ENCODE results near the gene DAPK2.

DAPK2 gene

GRCh38 chr15:63918901-63919348 lies 127.4 kb downstream of the DAPK2 start:
- in situ Hi-C loops (cut with MboI; ENCODE audit: low pct_unique_long_range_greater_than_20kb, low sequenced_read_pairs, unreplicated experiment), result loop anchor here (25.0 kb wide), 1 partner anchor 93 kb away; no protein-coding TSS in a partner anchor
- DNase-seq (ENCODE audit: low spot score), result no peak
- TF ChIP-seq CTCF (IDR thresholded peaks at IDR 0.05; ENCODE audit: extremely low read depth, insufficient read depth, missing control alignments), result no peak

- in situ Hi-C loops (cut with MboI; ENCODE audit: low pct_unique_long_range_greater_than_20kb, low sequenced_read_pairs, unreplicated experiment), result loop anchor here (25.0 kb wide), 1 partner anchor 94 kb away; no protein-coding TSS in a partner anchor
- no peak for TF ChIP-seq CTCF (IDR thresholded peaks at IDR 0.05; ENCODE audit: extremely low read depth, insufficient read depth, missing control alignments)
- no peak for DNase-seq (ENCODE audit: low spot score)
Measured at GRCh38 chr15:63918317-63918672, 128.0 kb downstream of the DAPK2 start.

- in situ Hi-C loops (cut with MboI; ENCODE audit: low pct_unique_long_range_greater_than_20kb, low sequenced_read_pairs, unreplicated experiment), result loop anchor here (25.0 kb wide), 1 partner anchor 95 kb away; no protein-coding TSS in a partner anchor
- DNase-seq (ENCODE audit: low spot score), result no peak
- TF ChIP-seq CTCF (IDR thresholded peaks at IDR 0.05; ENCODE audit: extremely low read depth, insufficient read depth, missing control alignments), result no peak
Measured at GRCh38 chr15:63917588-63918316, 128.5 kb downstream of the DAPK2 start.

GRCh38 chr15:63915873-63916771 lies 130.2 kb downstream of the DAPK2 start:
- peak; percentile 23 for TF ChIP-seq CTCF (IDR thresholded peaks at IDR 0.05; ENCODE audit: extremely low read depth, insufficient read depth, missing control alignments)
- in situ Hi-C loops (cut with MboI; ENCODE audit: low pct_unique_long_range_greater_than_20kb, low sequenced_read_pairs, unreplicated experiment), result loop anchor here (25.0 kb wide), 1 partner anchor 96 kb away; no protein-coding TSS in a partner anchor
- DNase-seq (ENCODE audit: low spot score), result no peak

GRCh38 chr15:63915209-63915872 lies 130.9 kb downstream of the DAPK2 start:
- peak; percentile 68 for DNase-seq (ENCODE audit: low spot score)
- no peak for TF ChIP-seq CTCF (IDR thresholded peaks at IDR 0.05; ENCODE audit: extremely low read depth, insufficient read depth, missing control alignments)
- in situ Hi-C loops (cut with MboI; ENCODE audit: low pct_unique_long_range_greater_than_20kb, low sequenced_read_pairs, unreplicated experiment), result loop anchor here (25.0 kb wide), 1 partner anchor 97 kb away; no protein-coding TSS in a partner anchor

- no peak for DNase-seq (ENCODE audit: low spot score)
- no peak for TF ChIP-seq CTCF (IDR thresholded peaks at IDR 0.05; ENCODE audit: extremely low read depth, insufficient read depth, missing control alignments)
- in situ Hi-C loops (cut with MboI; ENCODE audit: low pct_unique_long_range_greater_than_20kb, low sequenced_read_pairs, unreplicated experiment), result loop anchor here (25.0 kb wide), 1 partner anchor 98 kb away; no protein-coding TSS in a partner anchor
Measured at GRCh38 chr15:63913786-63914315, 132.4 kb downstream of the DAPK2 start.

Data from GM13977 (cell line).